Activated B cell treated with CpG ODN at 0.5 μM for 24 hours (primary cell): ENCODE data around the gene ADAMTSL3. TPM values are rescaled to one million over a fixed set of nuclear protein-coding genes. Genes with fewer than 3 reads are reported as not detected.

Experiments used
- ATAC-seq: fragments of 200-7000 bp; cut with Tn5 transposase; one replicate; pipeline ENCODE4 v1.10.0; 2021; ENCODE audit warnings: low read depth, mild to moderate bottlenecking, moderate library complexity
- CTCF ChIA-PET: fragments of 350-600 bp; sonication (Branson Sonifier 250); formaldehyde crosslinking; loops from one replicate; lab custom pipeline; 2021; ENCODE audit warnings: antibody characterized with exemption; lab: Charles Lee
- POLR2A ChIA-PET: fragments of 350-600 bp; sonication (Branson Sonifier 250); formaldehyde crosslinking; loops from one replicate; lab custom pipeline; 2021; ENCODE audit warnings: antibody characterized with exemption; lab: Charles Lee
- DNase-seq: peaks from one replicate; pipeline ENCODE4 v3.0.0; 2022
- H3K27ac Mint-ChIP-seq: one replicate; pipeline ENCODE4 v1.8.0; 2020; ENCODE audit warnings: mixed read lengths
- H3K27me3 Mint-ChIP-seq: one replicate; pipeline ENCODE4 v1.8.0; 2021; ENCODE audit warnings: mixed read lengths
- H3K36me3 Mint-ChIP-seq: one replicate; pipeline ENCODE4 v1.8.0; 2021; ENCODE audit warnings: low read depth, mixed read lengths
- H3K4me1 Mint-ChIP-seq: one replicate; pipeline ENCODE4 v1.8.0; 2021; ENCODE audit warnings: mixed read lengths
- H3K4me3 Mint-ChIP-seq: one replicate; pipeline ENCODE4 v1.8.0; 2020; ENCODE audit warnings: mild to moderate bottlenecking, mixed read lengths
- H3K9me3 Mint-ChIP-seq: one replicate; pipeline ENCODE4 v1.8.0; 2020; ENCODE audit warnings: mixed read lengths
- CTCF ChIP-seq: fragments of 200-600 bp; IDR thresholded peaks from one replicate; pipeline ENCODE4 v1.8.0; 2022; ENCODE audit warnings: antibody characterized with exemption, mild to moderate bottlenecking
- intact Hi-C: fragments of 100-400 bp; cut with micrococcal nuclease; formaldehyde crosslinking; loops from one replicate; pipeline ENCODE4 v1.15.1; 2024
- total RNA-seq: library from RNA; stranded (reverse); gene quantifications from 2 replicates; pipeline ENCODE4 v1.2.3, GENCODE V29; 2022

ADAMTSL3 gene
- total RNA-seq, 1 donor from 2014 or later = not detected

GRCh38 chr15:83655237-83655616 lies 1.3 kb downstream of the ADAMTSL3 start:
- ATAC-seq (no peak), DNase-seq (no peak)
- Mint-ChIP-seq H3K4me1 (no peaks in the 10 kb centered on the region), H3K36me3 (no peaks in the 10 kb centered on the region), H3K9me3 (no peaks in the 10 kb centered on the region), H3K27ac (no peak overlapping the region), H3K4me3 (no peak overlapping the region), H3K27me3 (peaks cover 23% of the 10 kb centered on the region)
- ChIA-PET POLR2A (no interaction called here), CTCF (no interaction called here)
- no peak for TF ChIP-seq CTCF
- intact Hi-C loops = no loop called here

GRCh38 chr15:83656192-83656591 lies 2.3 kb downstream of the ADAMTSL3 start:
- H3K4me3 Mint-ChIP-seq = no peak overlapping the region
- intact Hi-C loops = no loop called here
- H3K36me3 Mint-ChIP-seq = no peaks in the 10 kb centered on the region
- H3K27me3 Mint-ChIP-seq = peaks cover 23% of the 10 kb centered on the region
- TF ChIP-seq CTCF = no peak
- no peak overlapping the region for H3K27ac Mint-ChIP-seq
- CTCF ChIA-PET = no interaction called here
- no peaks in the 10 kb centered on the region for H3K9me3 Mint-ChIP-seq
- ATAC-seq (no peak), DNase-seq (no peak)
- no peaks in the 10 kb centered on the region for H3K4me1 Mint-ChIP-seq
- POLR2A ChIA-PET = no interaction called here

- DNase-seq (no peak), ATAC-seq (no peak)
- Mint-ChIP-seq H3K9me3 (no peaks in the 10 kb centered on the region), H3K27me3 (peaks cover 22% of the 10 kb centered on the region), H3K27ac (no peak overlapping the region), H3K4me3 (no peak overlapping the region), H3K4me1 (no peaks in the 10 kb centered on the region), H3K36me3 (no peaks in the 10 kb centered on the region)
- intact Hi-C loops = no loop called here
- no peak for TF ChIP-seq CTCF
- ChIA-PET POLR2A (no interaction called here), CTCF (no interaction called here)
Observed at GRCh38 chr15:83656943-83657528, 3.1 kb downstream of the ADAMTSL3 start.

- no peak for TF ChIP-seq CTCF
- H3K27ac Mint-ChIP-seq = no peak overlapping the region
- ChIA-PET CTCF (no interaction called here), POLR2A (no interaction called here)
- no peaks in the 10 kb centered on the region for H3K4me1 Mint-ChIP-seq
- H3K4me3 Mint-ChIP-seq = no peak overlapping the region
- intact Hi-C loops = no loop called here
- peaks cover 16% of the 10 kb centered on the region for H3K27me3 Mint-ChIP-seq
- DNase-seq (no peak), ATAC-seq (no peak)
- H3K9me3 Mint-ChIP-seq = no peaks in the 10 kb centered on the region
- no peaks in the 10 kb centered on the region for H3K36me3 Mint-ChIP-seq
Observed at GRCh38 chr15:83657549-83657948, 3.6 kb downstream of the ADAMTSL3 start.

GRCh38 chr15:83658430-83659416 lies 4.8 kb downstream of the ADAMTSL3 start:
- CTCF ChIA-PET = no interaction called here
- no peak for DNase-seq

More at GRCh38 chr15:83658430-83659416, 4.8 kb downstream of the ADAMTSL3 start:
- Mint-ChIP-seq H3K9me3 (no peaks in the 10 kb centered on the region), H3K4me1 (no peaks in the 10 kb centered on the region), H3K4me3 (no peak overlapping the region), H3K27ac (no peak overlapping the region), H3K36me3 (no peaks in the 10 kb centered on the region), H3K27me3 (peaks cover 8% of the 10 kb centered on the region)
- no peak for ATAC-seq
- POLR2A ChIA-PET = no interaction called here
- intact Hi-C loops = no loop called here
- no peak for TF ChIP-seq CTCF
